Right lobe of liver (tissue), 6 donors: Measurements from ENCODE around the gene PPIE. TPM values are rescaled to one million over a fixed set of nuclear protein-coding genes. Genes with fewer than 3 reads are reported as not detected.
"Not testable (repeated sequence)": the region's sequence is repeated elsewhere in the genome, so short reads cannot be mapped to it uniquely, and the experiment has no call there.

Experiments
- ATAC-seq, 4 donors: fragments of 200-7000 bp; cut with Tn5 transposase; one replicate each; pipeline ENCODE4 v1.9.1; 2020; ENCODE audit warnings: mild to moderate bottlenecking in 4 of 4, moderate library complexity in 4 of 4
- DNase-seq, 3 donors: peaks; one replicate each; pipeline ENCODE4 v3.0.0-alpha.2; 2020
- H3K27ac ChIP-seq, 3 donors: fragments of 200-600 bp; one replicate each; pipeline ENCODE4 v1.8.0; 2022
- H3K27me3 ChIP-seq, 2 donors: fragments of 200-600 bp; one replicate each; pipeline ENCODE4 v1.8.0; 2022
- H3K36me3 ChIP-seq, 4 donors: fragments of 200-600 bp; sonication (generic) in 1 of 4; one replicate each; pipeline versions ENCODE4 v1.5.1 to v1.8.0; 2017 to 2022; ENCODE audit warnings: control low read depth in 1 of 4
- H3K4me1 ChIP-seq, 4 donors: fragments of 200-600 bp; sonication (generic) in 1 of 4; one replicate each; pipeline versions ENCODE4 v1.5.1 to v1.8.0; 2017 to 2022; ENCODE audit warnings: control low read depth in 1 of 4
- H3K4me3 ChIP-seq, 3 donors: fragments of 200-600 bp; one replicate each; pipeline ENCODE4 v1.8.0; 2022
- H3K9me3 ChIP-seq, 4 donors: fragments of 200-600 bp; sonication (generic) in 1 of 4; one replicate each; pipeline versions ENCODE4 v1.5.1 to v1.8.0; 2017 to 2022; ENCODE audit warnings: control low read depth in 1 of 4
- POLR2A ChIP-seq: fragments of 450-650 bp; IDR thresholded peaks from one replicate; pipeline ENCODE4 v1.6.1; 2017; ENCODE audit warnings: antibody characterized with exemption, mild to moderate bottlenecking
- WGBS: methylation state at CpG from one replicate; pipeline ENCODE4 v1.1.6; 2018; ENCODE audit warnings: low coverage, low lambda C conversion rate; ENCODE audit not compliant: insufficient coverage; ENCODE audit errors: missing lambda C conversion rate; 5-methylcytosine and 5-hydroxymethylcytosine counted together
- intact Hi-C, 2 donors: fragments of 100-400 bp; cut with DNase I; formaldehyde crosslinking; loops; one replicate each; pipeline versions ENCODE4 v1.11.2 to v1.14.1; 2022
- total RNA-seq, 6 experiments: library from RNA; depleted of rRNA in 2 of 6; stranded (reverse); fragments of >200 nt in 2 of 6; fragmentation: NEBNext Ultra II Directional in 3 of 6; extraction: Animal tissue kit (Norgen Biotek cat#: 25700) in 3 of 6; gene quantifications; one replicate each; pipeline versions ENCODE4 v1.1.0 to v1.2.4, GENCODE V29; 2016 to 2023
- TF ChIP-seq, protein P1 (sequence below), 4 donors: fragments of 200-600 bp in 3 of 4; fragments of 450-650 bp in 1 of 4; IDR thresholded peaks; one replicate each; pipeline versions ENCODE4 v1.5.1 to v1.8.0; 2016 to 2022; ENCODE audit warnings: antibody characterized with exemption in 4 of 4, mild to moderate bottlenecking in 2 of 4
- donor health status: DM: no; HTN: yes; CAD: no.
- donor health status: DM: no; HTN: no; CAD: no.
- donor health status: DM: no; HTN: no; CAD: no.
- donor health status: DM: no; HTN: yes; CAD: no.
- donor health status: DM: no; HTN: yes; CAD: no.

PPIE gene
- total RNA-seq, 6 experiments from 2014 or later: 16.2 to 24.9 (median 20.7) TPM

- H3K27ac ChIP-seq: no peak overlapping the region
- TF ChIP-seq, protein P1, sequence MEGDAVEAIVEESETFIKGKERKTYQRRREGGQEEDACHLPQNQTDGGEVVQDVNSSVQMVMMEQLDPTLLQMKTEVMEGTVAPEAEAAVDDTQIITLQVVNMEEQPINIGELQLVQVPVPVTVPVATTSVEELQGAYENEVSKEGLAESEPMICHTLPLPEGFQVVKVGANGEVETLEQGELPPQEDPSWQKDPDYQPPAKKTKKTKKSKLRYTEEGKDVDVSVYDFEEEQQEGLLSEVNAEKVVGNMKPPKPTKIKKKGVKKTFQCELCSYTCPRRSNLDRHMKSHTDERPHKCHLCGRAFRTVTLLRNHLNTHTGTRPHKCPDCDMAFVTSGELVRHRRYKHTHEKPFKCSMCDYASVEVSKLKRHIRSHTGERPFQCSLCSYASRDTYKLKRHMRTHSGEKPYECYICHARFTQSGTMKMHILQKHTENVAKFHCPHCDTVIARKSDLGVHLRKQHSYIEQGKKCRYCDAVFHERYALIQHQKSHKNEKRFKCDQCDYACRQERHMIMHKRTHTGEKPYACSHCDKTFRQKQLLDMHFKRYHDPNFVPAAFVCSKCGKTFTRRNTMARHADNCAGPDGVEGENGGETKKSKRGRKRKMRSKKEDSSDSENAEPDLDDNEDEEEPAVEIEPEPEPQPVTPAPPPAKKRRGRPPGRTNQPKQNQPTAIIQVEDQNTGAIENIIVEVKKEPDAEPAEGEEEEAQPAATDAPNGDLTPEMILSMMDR (IDR thresholded peaks at IDR 0.05): no peak
- no peak for TF ChIP-seq POLR2A
- no peaks in the 10 kb centered on the region for H3K4me1 ChIP-seq
- H3K4me3 ChIP-seq: no peak overlapping the region
- 74% methylated on average over 4 of the region's 4 CpGs for WGBS
- H3K9me3 ChIP-seq: no peaks in the 10 kb centered on the region
- H3K36me3 ChIP-seq: no peaks in the 10 kb centered on the region
- intact Hi-C loops: no loop called here
- ATAC-seq (no peak), DNase-seq (no peak)
- no peaks in the 10 kb centered on the region for H3K27me3 ChIP-seq
Observed at GRCh38 chr1:39776886-39777285, 38.2 kb downstream of the PPIE start.

GRCh38 chr1:39777306-39777705, 38.6 kb downstream of the PPIE start:
- Histone ChIP-seq H3K4me1 (no peaks in the 10 kb centered on the region), H3K36me3 (no peaks in the 10 kb centered on the region), H3K4me3 (no peak overlapping the region), H3K27me3 (no peaks in the 10 kb centered on the region), H3K9me3 (no peaks in the 10 kb centered on the region), H3K27ac (no peak overlapping the region)
- 96% methylated on average over 3 of the region's 4 CpGs for WGBS
- DNase-seq: peak in 1 of 3 donors; percentile 22
- intact Hi-C loops: no loop called here
- no peak for TF ChIP-seq POLR2A
- TF ChIP-seq, protein P1 (IDR thresholded peaks at IDR 0.05): no peak
- ATAC-seq: no peak

DNA sequence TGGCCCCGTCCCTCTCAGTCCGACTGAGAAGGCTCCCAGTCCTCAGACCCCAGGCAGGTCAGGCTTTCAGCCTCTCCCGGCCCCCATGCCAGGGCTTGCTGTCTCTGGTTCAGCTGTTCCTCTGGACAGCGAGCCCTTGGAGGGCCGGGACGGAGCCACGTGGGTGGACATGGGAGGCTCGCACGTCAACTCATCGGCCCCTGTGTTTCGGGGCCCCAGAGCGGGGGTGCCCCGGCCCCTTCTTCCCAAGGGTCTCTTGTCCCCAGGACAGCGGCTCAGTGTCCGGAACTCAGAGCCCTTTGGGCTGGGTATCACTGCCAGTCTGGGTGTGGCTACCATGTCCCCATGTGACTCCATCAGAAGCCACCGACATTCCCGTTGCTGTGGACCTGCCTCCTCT, 39.2 kb downstream of the PPIE start:
- WGBS: no CpG with 5 or more reads among the region's 17 CpGs
- H3K4me1 ChIP-seq, intact Hi-C loops, DNase-seq, H3K36me3 ChIP-seq, H3K9me3 ChIP-seq, H3K27me3 ChIP-seq, H3K27ac ChIP-seq, H3K4me3 ChIP-seq, ATAC-seq: not testable (repeated sequence)

DNA sequence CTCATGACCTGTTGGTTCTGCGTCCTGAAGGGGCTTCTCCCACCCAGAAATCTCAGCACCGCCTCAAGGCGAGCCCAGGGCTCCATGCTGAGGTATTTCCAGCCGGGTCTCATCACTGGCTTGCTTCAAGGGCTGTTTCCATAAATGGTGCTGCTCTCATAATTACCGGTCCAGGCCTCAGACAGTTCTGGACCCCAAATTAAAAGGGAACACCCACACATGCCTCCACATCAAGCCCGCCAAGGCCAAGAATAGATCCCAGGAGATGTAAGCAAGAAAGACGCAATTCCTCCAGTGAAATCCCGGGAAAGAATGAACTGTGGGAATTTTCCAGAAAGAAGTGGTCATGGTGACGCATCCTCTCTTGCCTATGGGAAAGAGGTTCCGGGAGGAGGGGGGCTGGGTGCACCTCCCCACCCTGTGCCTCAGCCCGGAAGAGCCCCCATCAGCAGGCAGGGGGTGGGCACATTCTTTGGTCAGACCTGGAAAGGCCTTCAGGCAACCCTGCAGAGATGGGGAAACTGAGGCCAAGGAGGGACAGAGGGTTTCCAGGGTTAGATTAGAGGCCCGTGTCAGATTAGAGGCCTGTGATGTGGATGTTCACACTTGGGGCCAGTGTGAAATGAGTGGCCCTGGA, 39.9 kb downstream of the PPIE start:
- H3K4me3 ChIP-seq, DNase-seq, H3K27ac ChIP-seq, ATAC-seq, H3K27me3 ChIP-seq, H3K9me3 ChIP-seq, H3K4me1 ChIP-seq, H3K36me3 ChIP-seq, intact Hi-C loops: not testable (repeated sequence)
- WGBS: 75% methylated on average over 5 of the region's 12 CpGs

- Histone ChIP-seq H3K9me3 (no peaks in the 10 kb centered on the region), H3K36me3 (no peaks in the 10 kb centered on the region), H3K27ac (no peak overlapping the region), H3K4me3 (no peak overlapping the region), H3K27me3 (no peaks in the 10 kb centered on the region), H3K4me1 (no peaks in the 10 kb centered on the region)
- ATAC-seq (no peak), DNase-seq (no peak)
- WGBS: 97% methylated on average over 5 of the region's 7 CpGs
- no peak for TF ChIP-seq POLR2A
- TF ChIP-seq, protein P1 (IDR thresholded peaks at IDR 0.05): no peak
- intact Hi-C loops: no loop called here
Observed at GRCh38 chr1:39779137-39779536, 40.5 kb downstream of the PPIE start.

GRCh38 chr1:39779821-39780220, 41.1 kb downstream of the PPIE start:
- TF ChIP-seq POLR2A: no peak
- TF ChIP-seq, protein P1 (IDR thresholded peaks at IDR 0.05): no peak
- 89% methylated on average over 5 of the region's 5 CpGs for WGBS
- Histone ChIP-seq H3K36me3 (no peaks in the 10 kb centered on the region), H3K4me1 (no peaks in the 10 kb centered on the region), H3K27me3 (no peaks in the 10 kb centered on the region), H3K9me3 (no peaks in the 10 kb centered on the region), H3K27ac (no peak overlapping the region), H3K4me3 (no peak overlapping the region)
- no peak for ATAC-seq
- no peak for DNase-seq
- intact Hi-C loops: no loop called here
